Islet precursor cell (in vitro differentiated cells): ENCODE data around the gene FAM53B.

ENCODE experiments used
- DNase-seq: peaks from one replicate; pipeline ENCODE4 v3.0.0-alpha.2; 2018

FAM53B gene

GRCh38 chr10:124658591-124659242 is 85.5 kb downstream of the FAM53B start:
- no peak for DNase-seq

GRCh38 chr10:124657806-124658205 is 86.4 kb downstream of the FAM53B start:
- no peak for DNase-seq

GRCh38 chr10:124656541-124656940 is 87.6 kb downstream of the FAM53B start:
- DNase-seq: no peak

DNA sequence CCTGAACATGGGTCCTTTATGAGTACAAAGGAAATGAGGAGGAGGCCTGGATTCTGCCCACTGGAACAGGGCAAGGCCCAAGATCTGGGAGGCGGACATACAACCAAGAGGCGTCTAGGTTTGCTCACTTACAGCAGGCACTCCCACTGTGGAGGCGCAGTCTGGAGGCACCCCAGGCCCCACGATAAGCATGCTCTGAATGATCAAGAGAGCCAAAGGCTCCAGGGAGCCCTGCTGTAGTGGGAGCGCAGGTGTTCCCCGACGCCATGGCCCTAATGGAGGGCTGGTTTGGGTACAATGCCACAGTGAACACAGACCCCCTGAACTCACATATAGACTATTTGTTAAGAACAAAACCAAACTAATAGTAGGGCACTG is 88.1 kb downstream of the FAM53B start:
- DNase-seq: no peak

- DNase-seq: no peak
These were observed 88.7 kb downstream of the FAM53B start for GRCh38 chr10:124655191-124656112.

DNA sequence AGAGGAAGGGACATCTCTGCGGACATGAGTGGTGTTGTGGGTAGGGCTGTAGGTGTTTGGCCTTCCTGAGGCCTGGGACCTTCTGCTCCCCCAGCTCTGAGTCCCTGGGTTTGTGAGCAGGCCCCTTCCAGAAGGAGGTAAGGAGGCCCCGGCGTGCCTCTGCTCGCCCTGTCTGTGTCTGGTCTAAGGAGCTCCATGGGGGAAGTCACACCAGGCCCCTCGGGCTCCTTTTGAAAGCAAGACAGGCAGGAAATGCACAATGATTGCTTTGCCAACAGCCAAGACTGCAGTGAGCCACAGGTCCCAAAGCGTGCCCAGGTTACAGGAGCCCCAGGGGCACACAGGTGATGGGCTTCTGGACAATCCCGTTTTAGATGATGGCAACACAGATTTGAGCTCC is 89.5 kb downstream of the FAM53B start:
- no peak for DNase-seq

DNA sequence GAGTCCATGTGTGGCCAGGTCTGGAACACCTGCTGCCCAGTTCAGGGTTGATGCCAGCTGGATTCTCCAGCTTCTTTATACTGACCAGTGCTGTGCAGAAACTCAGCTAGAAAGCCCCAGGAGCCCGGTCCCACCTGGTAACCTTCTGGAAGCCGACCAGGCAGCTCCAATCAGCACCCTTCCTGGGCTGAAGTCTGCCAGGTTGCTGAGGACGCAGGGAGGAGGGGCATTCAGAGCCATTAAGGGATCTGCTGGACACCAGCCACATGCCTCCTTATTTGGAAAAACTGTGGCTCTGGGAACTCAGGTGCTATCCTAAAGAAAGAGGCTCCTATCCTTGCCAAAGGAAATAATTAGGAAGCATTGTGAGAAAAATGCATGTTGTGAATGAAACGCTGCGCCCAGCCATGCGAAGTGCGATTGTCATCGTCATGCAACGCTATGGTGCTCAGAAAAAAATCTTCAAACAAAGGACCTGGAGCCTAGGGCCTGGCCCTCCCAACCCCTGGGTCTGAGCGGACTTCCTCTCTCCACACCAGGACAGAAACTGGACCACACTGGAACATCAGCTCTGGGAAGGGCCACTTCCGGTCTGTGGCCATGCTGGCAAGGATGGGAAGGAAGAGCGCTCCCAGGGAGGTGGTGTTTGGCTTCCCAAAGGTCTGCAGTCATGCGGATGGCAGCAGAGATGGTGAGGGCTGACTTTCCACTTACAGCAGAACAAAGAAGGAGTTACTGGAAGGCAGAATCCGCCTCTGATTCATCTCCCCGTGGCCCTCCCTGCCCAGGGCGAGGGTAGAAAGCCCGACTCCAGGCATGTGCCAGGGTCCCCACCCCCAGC is 90.1 kb downstream of the FAM53B start:
- no peak for DNase-seq

DNA sequence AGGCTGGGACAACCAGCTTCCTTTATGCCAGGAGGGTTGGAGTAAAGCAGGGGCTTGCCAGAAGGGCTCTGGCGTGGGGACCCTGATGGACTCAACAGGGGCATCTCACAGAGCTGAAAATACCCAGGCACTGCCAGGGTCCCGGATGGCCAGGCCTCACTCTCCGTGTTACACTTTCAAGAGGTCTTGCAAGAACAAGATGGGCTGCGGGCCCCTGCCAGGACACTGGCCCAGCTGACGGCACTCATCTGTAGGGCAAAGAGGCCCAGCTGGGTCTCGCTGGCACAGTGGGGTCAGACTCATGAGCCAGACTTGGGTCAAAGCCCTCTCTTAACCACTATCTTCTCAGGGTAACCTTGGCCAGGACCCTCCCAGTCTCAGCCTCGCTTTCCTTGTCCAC is 90.9 kb downstream of the FAM53B start:
- DNase-seq: no peak

GRCh38 chr10:124652701-124653100 is 91.5 kb downstream of the FAM53B start:
- DNase-seq: no peak

DNA sequence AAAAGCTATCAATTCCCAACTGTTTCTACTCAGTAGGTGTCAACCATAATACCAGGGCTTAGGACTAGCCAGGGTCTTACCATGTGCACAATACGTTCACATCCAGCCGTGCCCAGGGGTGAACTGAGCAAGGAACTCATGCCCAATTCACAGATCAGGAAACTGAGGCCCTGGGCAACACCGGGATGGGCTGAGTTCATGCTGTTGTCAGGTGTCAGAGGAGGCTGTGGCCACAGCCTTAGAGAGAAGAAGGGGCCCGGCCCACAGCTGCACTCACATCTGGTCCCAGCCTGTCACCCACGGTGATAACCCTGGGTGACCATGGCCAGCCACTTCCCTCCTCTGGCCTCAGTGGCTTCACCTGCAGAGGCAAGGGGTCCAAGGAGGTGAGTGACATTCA is 92.0 kb downstream of the FAM53B start:
- no peak for DNase-seq

- no peak for DNase-seq
These were observed 92.7 kb downstream of the FAM53B start for GRCh38 chr10:124651402-124651891.

GRCh38 chr10:124650820-124651401 is 93.3 kb downstream of the FAM53B start:
- DNase-seq: no peak

- no peak for DNase-seq
These were observed 93.9 kb downstream of the FAM53B start for GRCh38 chr10:124650263-124650662.

- DNase-seq: no peak
These were observed 95.0 kb downstream of the FAM53B start for GRCh38 chr10:124649214-124649613.

DNA sequence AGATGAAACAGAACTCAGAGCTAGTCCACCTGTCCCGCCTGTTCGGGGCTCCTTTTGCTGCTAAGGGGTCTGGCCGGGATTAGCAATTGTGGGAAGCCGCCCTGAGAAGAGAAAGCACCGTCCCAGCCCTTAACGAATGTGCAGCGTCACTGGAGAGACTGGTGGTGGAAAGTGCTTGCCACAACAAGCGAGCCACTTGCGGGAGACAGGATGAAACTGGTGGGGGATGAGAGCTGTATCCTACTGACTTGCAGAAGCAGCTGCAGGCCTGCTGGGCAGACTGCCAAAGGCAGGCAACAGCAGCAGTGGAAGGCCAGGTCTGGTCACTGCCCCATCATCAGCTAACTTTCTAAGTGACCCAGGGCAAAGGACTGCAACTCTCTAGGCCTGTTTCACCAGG is 95.4 kb downstream of the FAM53B start:
- no peak for DNase-seq

- no peak for DNase-seq
These were observed 96.1 kb downstream of the FAM53B start for GRCh38 chr10:124648131-124648475.

DNA sequence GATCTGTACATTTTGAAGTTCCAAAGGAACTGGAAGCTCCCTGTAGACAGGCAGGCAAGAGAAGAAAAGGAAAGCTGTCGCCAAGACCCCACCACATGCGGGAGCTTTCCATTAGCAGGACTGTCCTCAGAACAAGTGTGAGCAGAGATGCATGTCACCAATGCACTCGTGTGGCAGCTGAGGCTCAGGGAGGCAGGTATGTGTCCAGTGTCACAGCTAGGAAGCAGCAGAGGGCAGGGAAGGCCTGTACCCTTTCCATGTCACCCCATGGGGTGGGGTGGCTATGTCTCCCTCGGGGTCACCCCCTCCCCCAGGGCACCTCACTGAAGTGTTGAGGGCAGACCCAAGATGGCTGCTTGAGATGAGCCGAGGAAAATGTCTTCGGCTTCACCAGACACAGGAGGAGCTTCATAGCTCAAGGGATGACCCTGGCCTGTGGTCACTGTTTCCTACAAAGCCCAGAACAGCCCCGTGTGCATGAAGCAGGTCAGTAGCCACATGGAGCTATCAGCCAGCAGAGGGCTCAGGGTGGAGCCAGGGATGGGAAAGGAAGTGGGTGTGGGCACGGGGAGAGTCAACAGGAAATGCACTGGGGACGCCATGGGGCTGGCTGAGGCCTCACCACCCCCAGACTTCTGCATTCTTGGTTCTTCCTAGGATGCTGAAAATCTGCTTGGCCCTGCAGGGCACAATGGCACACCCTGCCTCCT is 96.6 kb downstream of the FAM53B start:
- DNase-seq: no peak

GRCh38 chr10:124646483-124647352 is 97.5 kb downstream of the FAM53B start:
- DNase-seq: no peak

DNA sequence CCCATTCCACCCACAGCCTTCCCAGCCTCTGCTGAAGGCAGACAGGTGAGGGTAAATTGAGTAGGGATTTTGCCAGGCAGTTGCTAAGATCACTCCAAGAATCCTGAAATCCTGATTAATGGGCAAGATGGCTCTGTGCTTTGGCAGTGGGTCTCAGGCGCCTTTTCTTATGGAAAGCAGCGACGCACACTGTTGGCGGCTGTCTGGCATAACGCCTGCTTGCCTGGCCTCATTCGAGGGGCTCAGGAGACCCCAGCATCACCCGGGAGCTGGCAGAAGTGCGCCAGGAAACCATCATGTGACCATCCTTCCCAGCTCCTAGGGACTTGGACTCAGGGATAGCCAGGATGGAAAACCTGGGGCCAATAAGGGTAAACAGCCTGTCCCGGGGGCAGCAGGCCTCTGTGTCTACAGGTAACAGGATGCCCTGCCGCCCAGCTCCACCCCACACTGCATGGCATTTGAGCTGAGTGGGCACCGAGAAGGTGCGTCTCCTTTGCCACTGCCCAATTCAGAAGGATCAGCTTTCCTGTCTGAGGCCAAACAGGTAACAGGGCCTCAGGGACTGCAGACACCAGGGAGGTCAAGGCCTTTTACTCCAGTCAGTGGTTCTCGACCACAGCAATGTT is 98.6 kb downstream of the FAM53B start:
- no peak for DNase-seq

GRCh38 chr10:124644771-124645415 is 99.3 kb downstream of the FAM53B start:
- DNase-seq: no peak
